ENCODE measurements around the gene STIM1.

STIM1 gene

DNA sequence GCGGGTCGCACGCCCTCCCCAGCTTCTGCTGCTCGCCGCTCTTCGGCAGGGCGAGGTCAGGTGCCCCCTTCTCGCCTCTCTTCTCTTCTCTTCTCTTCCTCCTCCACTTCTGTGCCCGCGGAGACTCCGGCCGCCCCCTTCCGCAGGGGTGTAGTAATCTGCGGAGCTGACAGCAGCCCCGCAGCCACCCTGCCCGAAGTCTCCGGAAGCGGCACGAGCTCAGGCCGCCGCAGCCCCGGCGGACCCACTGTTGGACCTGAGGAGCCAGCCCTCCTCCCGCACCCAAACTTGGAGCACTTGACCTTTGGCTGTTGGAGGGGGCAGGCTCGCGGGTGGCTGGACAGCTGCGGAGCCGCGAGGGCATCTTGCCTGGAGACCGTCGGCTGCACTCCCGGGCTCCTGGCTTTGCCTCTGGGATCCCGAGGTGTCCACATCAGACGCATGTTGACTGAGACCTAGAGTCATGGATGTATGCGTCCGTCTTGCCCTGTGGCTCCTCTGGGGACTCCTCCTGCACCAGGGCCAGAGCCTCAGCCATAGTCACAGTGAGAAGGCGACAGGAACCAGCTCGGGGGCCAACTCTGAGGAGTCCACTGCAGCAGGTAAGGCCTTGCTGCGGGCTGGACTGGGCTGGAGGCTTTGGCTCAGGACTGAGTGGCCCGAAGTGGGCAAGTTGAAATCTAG lies 486 bp downstream of the STIM1 start:
- no peak for DNase-seq (ENCODE audit: low read depth in 2 of 2)

DNA sequence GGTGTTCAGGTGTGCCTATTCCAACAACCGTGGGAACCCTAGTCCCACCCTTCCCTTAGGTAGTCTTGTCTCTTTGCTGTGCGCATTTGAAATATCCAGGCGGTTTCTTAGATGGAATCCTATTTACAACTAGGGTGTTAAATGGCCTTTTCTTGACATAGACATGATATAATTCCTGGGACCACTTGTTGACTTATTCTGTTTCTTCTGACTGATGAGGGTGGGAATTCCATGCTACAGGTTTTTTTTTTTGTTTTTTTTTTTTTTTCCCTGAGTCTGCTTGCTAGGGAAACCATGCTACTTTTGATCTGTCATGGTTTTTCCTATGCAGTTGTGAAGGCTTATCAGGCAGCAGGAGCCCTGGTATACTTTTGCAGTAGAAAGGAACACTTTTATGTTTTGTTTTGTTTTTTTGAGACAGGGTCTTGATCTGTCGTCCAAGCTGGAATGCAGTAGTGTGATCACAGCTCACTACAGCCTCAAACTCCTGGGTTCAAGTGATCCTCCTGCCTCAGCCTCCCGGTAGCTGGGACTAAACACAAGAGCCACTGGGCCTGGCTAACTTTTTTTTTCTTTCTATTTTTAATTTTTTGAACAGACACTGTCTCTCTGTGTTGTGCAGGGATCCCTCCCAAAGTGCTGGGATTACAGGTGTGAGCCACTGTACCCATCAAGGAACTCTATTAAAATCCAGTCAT lies 1.5 kb downstream of the STIM1 start:
- no peak for DNase-seq (ENCODE audit: low read depth in 2 of 2)

DNA sequence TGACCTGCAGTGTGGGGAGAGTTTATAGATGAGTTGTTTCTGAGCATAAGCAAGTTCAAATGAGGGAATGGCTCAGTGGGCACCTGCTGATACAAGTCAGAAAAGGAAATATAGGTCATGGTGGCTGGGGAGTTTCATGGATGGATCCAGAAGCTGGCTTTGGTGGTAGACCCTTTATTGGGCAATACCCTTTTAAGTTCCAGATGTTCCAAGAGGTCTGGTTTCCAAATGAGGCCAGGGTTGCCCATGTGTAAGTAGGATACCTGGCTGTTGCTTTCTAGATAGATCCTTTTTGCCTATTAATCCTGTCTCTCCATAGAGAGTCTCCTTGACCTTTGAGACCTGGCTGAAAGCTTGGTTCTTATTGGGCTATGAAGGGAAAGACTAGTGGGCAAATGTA lies 2.2 kb downstream of the STIM1 start:
- DNase-seq (ENCODE audit: low read depth in 2 of 2): no peak

DNA sequence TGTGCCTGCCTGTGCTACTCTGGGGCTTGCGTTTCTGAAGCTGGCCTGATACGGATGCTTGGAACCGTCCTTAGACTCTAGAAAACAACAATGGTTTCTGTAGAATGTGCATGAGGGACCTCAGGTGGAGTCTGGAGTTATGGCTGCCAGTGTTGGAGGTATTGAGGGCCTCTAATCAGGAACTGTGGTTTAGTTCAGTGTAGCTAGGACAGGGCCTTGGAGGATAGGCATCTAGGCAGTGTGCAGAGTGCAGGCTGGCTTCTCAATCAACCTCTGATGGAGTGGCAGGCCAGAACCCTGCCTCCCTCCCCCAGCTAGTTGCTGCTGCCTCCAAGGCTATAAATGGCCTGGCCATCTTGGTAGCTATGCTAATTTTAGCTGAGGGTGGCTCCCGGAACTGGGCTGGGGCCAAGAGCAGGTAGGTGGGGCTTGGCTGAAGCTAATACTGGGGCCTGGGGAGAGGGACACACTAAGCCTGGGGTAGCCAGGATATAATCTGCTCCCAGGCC lies 4.0 kb downstream of the STIM1 start:
- no peak for DNase-seq (ENCODE audit: low read depth in 2 of 2)

- peak in 1 of 2 donors; percentile 46 for DNase-seq (ENCODE audit: low read depth in 2 of 2)
Measured at GRCh38 chr11:3860375-3860774, 4.9 kb downstream of the STIM1 start.

DNA sequence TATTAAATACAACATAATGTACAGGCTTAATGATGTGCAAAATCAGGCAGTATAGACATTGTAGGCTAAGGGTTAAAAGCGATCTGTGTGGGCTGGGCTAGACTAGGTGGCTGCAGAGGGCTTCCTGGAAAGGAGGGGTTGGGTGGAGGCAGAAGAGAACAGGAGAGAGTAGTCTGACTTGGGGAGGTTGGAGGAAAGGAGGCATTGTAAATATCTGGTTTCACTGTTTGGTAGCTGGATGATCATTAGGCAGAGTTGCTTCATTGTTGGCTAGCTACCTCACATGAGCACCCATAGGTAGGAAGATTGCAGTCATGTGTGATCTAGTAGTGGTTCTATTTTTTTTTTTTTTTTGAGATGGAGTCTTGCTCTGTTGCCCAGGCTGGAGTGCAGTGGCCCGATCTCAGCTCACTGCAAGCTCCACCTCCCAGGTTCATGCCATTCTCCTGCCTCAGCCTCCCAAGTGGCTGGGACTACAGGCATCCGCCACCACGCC lies 5.5 kb downstream of the STIM1 start:
- peak in 1 of 2 donors; percentile 19 for DNase-seq (ENCODE audit: low read depth in 2 of 2)

- DNase-seq (ENCODE audit: low read depth in 2 of 2): no peak
Measured at GRCh38 chr11:3861683-3862082, 6.2 kb downstream of the STIM1 start.

GRCh38 chr11:3865388-3866193 lies 10.1 kb downstream of the STIM1 start:
- DNase-seq (ENCODE audit: low read depth in 2 of 2): no peak

DNA sequence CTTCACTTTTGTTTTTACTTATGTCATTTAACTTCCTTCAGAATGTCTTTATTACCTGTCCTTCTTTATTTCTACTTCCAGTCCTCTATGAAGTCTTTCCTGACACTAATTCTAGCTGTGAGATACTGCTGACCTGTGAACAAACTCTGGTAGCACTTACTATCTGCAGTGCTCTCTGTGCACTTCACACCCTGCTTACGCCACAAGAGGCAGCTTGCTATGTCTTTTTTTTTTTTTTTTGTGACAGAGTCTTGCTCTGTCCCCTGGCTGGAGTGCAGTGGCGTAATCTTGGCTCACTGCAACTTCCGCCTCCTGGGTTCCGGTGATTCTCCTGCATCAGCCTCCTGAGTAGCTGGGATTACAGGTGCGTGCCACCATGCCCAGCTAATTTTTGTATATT lies 10.7 kb downstream of the STIM1 start:
- no peak for DNase-seq (ENCODE audit: low read depth in 2 of 2)

DNA sequence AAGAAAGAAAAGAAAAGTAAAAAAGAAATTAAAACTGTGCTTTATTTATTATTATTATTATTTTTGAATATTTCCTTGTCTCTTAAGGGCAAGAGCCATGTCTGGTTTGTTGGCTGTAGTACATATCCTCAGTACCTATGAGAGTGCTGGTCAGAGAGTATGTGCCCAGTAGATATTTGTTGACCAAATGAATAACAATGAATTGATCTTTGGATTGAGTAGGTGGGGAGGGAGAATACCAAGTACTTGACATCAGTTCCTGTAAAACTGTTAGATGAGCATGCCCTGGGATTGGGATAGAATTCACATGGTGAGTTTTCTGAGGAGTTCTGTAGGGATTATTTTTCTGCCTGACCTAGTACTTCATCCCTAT lies 11.4 kb downstream of the STIM1 start:
- no peak for DNase-seq (ENCODE audit: low read depth in 2 of 2)

- DNase-seq (ENCODE audit: low read depth in 2 of 2): no peak
Measured at GRCh38 chr11:3867209-3868091, 12.0 kb downstream of the STIM1 start.

GRCh38 chr11:3873712-3874349 lies 18.4 kb downstream of the STIM1 start:
- no peak for DNase-seq (ENCODE audit: low read depth in 2 of 2)

DNA sequence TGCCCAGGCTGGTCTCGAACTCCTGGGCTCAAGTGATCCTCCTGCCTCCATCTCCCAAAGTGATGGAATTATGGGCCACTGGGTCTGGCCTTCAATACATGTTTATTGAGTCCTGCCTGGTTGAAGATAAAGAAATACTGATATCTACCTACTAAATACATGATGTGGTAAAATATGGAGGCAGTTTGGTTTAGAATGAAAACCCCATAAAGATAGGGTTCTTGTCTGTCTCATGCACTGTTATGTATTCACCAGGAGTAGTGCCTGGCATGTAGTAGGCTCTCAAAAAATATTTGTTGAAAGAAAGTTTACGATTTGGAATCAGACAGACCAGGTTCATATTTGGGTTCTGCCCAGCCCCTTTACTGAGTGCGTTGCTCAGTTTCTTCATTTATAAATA lies 21.1 kb downstream of the STIM1 start:
- no peak for DNase-seq (ENCODE audit: low read depth in 2 of 2)

DNA sequence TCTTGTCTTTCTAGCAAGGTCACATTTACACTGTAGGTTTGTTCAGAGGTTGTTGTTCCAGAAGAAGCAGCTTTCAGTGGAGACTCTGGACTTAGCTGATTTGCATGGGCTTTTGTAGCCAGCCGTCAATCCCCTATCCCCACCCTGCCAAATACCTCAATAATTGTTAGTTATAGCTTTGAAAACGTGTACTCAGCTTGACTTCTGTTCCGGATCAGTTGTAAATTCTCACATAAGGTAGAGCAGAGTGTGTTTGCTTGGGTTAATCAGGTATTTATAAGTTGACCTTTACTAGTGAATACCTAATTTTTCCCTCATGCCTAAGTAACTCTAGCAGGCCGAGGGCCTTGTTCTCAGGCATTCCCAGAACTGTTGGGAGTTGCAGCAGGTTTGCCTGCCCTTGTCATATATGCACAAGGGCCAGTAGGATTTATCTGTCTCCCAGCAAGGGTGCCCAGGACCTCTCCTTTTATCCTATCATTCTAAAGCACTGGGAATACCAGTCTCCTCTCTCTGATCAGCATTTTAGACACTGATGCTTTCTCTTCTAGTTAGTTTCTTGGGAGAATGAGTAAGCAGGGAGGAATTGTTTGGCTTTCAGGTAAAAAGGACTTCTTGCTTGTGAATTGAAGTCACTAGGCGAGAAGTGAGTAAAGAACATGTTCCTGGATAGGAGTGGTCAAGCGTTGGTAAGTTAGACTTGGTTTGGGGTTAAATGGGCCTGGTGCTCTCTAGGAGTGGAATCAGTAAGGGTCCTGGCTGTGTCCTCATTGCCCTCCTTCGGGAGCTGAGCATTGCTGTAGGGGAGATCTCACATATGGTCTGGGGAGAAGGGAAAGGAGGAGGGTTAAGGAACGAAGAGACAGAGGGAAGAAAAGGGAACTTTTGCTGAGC lies 22.1 kb downstream of the STIM1 start:
- DNase-seq (ENCODE audit: low read depth in 2 of 2): no peak

GRCh38 chr11:3878258-3878584 lies 22.8 kb downstream of the STIM1 start:
- no peak for DNase-seq (ENCODE audit: low read depth in 2 of 2)

DNA sequence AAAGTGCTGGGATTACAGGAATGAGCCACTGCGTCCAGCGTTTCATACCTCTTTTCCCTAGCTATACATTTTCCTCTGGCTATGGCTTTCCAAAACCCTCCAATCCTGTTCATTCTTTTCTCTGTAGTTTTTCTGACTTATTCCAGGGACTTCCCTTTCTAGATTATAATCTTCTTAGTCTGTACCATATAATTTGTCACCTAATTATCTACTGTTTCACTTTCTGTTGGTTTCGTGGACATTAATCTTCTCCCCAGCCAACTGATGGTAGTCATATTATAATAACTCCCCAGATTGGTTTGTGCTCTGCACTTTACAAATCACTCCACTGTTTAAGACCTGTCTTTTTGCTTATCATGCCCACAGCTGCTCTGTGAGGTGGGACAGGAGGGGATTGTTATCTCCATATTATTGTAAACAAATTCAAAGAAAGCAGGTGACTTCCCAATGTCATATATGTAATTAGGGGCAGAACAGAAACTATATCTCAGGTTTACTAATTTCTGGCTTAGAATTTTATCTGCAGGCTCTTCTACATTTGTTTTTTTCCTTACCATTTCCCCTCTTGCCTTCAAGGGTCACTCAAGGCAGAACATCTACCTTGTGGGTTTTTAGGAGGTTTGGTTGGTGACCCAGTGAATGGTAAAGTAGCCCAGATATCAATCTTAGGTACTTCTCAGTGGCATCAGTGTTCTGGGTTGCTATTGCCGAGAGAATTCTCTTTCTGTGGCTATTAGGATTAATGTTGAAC lies 23.9 kb downstream of the STIM1 start:
- no peak for DNase-seq (ENCODE audit: low read depth in 2 of 2)

GRCh38 chr11:3879967-3880542 lies 24.6 kb downstream of the STIM1 start:
- DNase-seq (ENCODE audit: low read depth in 2 of 2): no peak

DNA sequence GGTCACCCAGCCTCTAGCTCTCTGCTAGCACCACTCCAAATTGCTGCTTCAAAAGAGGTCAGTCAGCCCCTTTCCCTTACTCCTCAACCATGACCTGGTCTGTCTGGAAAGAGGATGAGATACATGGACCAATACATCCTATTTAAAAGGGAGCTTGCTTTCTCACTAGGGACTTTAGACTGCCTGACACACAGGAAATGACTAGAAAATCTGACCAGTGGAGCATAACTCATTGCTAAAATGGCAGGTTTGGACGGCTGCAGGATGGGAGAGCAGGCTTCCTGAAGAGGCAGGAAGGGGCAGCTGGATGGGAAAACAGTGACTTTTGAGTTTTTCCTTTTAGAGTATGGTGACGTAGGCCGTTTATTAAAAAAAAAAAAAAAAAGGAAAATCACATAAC lies 25.3 kb downstream of the STIM1 start:
- DNase-seq (ENCODE audit: low read depth in 2 of 2): no peak

DNA sequence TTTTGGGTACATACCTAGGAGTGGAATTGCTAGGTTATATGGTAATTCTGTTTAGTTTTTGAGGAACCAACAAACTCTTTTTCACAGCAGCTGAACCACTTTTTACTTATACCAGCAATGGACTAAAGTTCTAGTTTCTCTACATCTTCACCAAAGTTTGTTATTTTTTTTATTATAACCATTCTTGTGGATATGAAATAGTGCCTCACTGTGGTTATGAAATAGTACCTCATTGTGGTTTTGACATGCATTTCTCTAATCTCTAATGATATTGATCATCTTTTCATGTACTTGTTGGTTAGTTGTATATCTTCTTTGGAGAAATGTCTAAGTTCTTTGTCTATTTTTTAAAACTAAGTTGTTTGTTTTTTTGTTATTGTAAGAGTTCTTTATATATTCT lies 27.2 kb downstream of the STIM1 start:
- DNase-seq (ENCODE audit: low read depth in 2 of 2): no peak

Data from stimulated activated CD8-positive, alpha-beta memory T cell treated with anti-CD3 and anti-CD28 coated beads, Interleukin-15, amount 100 ng/mL, for 4 hours (primary cell).